HEK293 (cell line): ENCODE data around the gene CACNA2D1.

Source experiments
- CTCF ChIA-PET: fragments of 350-600 bp; formaldehyde crosslinking; extraction: SDS; loops from one replicate; lab custom pipeline; 2021; ENCODE audit warnings: antibody characterized with exemption; lab: Yijun Ruan, JAX
- POLR2A ChIA-PET: fragments of 300-600 bp; formaldehyde crosslinking; extraction: SDS; loops from one replicate; lab custom pipeline; 2020; ENCODE audit warnings: antibody characterized with exemption, inconsistent platforms; lab: Yijun Ruan, JAX
- H3K27ac ChIP-seq: fragments of 200-500 bp; sonication (Bioruptor generic); 2 replicates; pipeline ENCODE4 v1.5.1; 2014; ENCODE audit warnings: low read depth, low read length, control low read depth, inconsistent platforms; ENCODE audit errors: extremely low read depth
- H3K36me3 ChIP-seq, 2 experiments: fragments of 200-500 bp in 1 of 2; sonication (Bioruptor generic) in 1 of 2; 1 replicate in 1 of 2; 2 replicates in 1 of 2; pipeline ENCODE4 v1.5.1; 2014 to 2017; ENCODE audit warnings: inconsistent platforms in 2 of 2, low read length in 2 of 2; ENCODE audit not compliant: control insufficient read depth in 2 of 2, insufficient read depth in 1 of 2
- H3K4me1 ChIP-seq: fragments of 200-500 bp; sonication (Bioruptor generic); 2 replicates; pipeline ENCODE4 v1.5.1; 2014; ENCODE audit warnings: mild to moderate bottlenecking, low read length, inconsistent platforms; ENCODE audit not compliant: control insufficient read depth, insufficient read depth
- H3K4me3 ChIP-seq: 2 replicates; pipeline ENCODE4 v1.5.1; 2011; ENCODE audit warnings: low read depth, mild to moderate bottlenecking, control low read depth, low read length, moderate library complexity
- H3K9me3 ChIP-seq: fragments of 200-500 bp; sonication (Bioruptor generic); 2 replicates; pipeline ENCODE4 v1.5.1; 2014; ENCODE audit warnings: low read depth, low read length, inconsistent platforms; ENCODE audit not compliant: control insufficient read depth, insufficient read depth
- HOXA7 ChIP-seq: sonication (generic); formaldehyde crosslinking; IDR thresholded peaks from 2 replicates; pipeline ENCODE4 v1.8.1; 2022; ENCODE audit warnings: missing genetic modification reagents, borderline replicate concordance
- KLF9 ChIP-seq: fragments of 450-650 bp; formaldehyde crosslinking; IDR thresholded peaks from 2 replicates; pipeline ENCODE4 v1.5.1; 2016; ENCODE audit warnings: missing biosample characterization, missing genetic modification characterization, low read depth
- SETDB1 ChIP-seq: IDR thresholded peaks from one replicate; pipeline ENCODE4 v1.6.1; 2017; ENCODE audit warnings: mild to moderate bottlenecking, low read length, moderate library complexity, mixed read lengths; ENCODE audit not compliant: insufficient read length
- SP7 ChIP-seq: fragments of 450-650 bp; formaldehyde crosslinking; IDR thresholded peaks from 2 replicates; pipeline ENCODE4 v1.5.1; 2016; ENCODE audit warnings: missing biosample characterization, missing genetic modification characterization
- ZBTB1 ChIP-seq: fragments of 450-650 bp; formaldehyde crosslinking; IDR thresholded peaks from 2 replicates; pipeline ENCODE4 v1.5.1; 2016; ENCODE audit warnings: missing biosample characterization, missing genetic modification characterization
- ZBTB20 ChIP-seq: fragments of 450-650 bp; formaldehyde crosslinking; IDR thresholded peaks from 2 replicates; pipeline ENCODE4 v1.5.1; 2016; ENCODE audit warnings: missing biosample characterization, missing genetic modification characterization
- ZFHX2 ChIP-seq: fragments of 450-650 bp; formaldehyde crosslinking; conservative IDR thresholded peaks from 2 replicates; pipeline ENCODE4 v1.5.1; 2016; ENCODE audit warnings: missing biosample characterization, missing genetic modification characterization
- ZNF140 ChIP-seq: fragments of 450-650 bp; formaldehyde crosslinking; IDR thresholded peaks from 2 replicates; pipeline ENCODE4 v1.5.1; 2016; ENCODE audit warnings: missing biosample characterization, missing genetic modification characterization
- ZNF24 ChIP-seq: fragments of 450-650 bp; formaldehyde crosslinking; IDR thresholded peaks from 2 replicates; pipeline ENCODE4 v1.5.1; 2016; ENCODE audit warnings: missing biosample characterization, missing genetic modification characterization
- ZNF555 ChIP-seq: fragments of 450-650 bp; formaldehyde crosslinking; conservative IDR thresholded peaks from 2 replicates; pipeline ENCODE4 v1.5.1; 2017; ENCODE audit warnings: missing biosample characterization, mild to moderate bottlenecking, missing genetic modification characterization, inconsistent platforms
- ZNF560 ChIP-seq: fragments of 450-650 bp; formaldehyde crosslinking; IDR thresholded peaks from 2 replicates; pipeline ENCODE4 v1.5.1; 2017; ENCODE audit warnings: missing biosample characterization, missing genetic modification characterization, borderline replicate concordance
- ZNF596 ChIP-seq: fragments of 450-650 bp; IDR thresholded peaks from 2 replicates; pipeline ENCODE4 v1.5.0; 2018; ENCODE audit warnings: missing biosample characterization, mild to moderate bottlenecking, missing genetic modification characterization, moderate library complexity
- ZNF707 ChIP-seq: fragments of 450-650 bp; formaldehyde crosslinking; IDR thresholded peaks from 2 replicates; pipeline ENCODE4 v1.5.1; 2016; ENCODE audit warnings: missing biosample characterization, missing genetic modification characterization
- ZNF791 ChIP-seq: fragments of 450-650 bp; formaldehyde crosslinking; IDR thresholded peaks from 2 replicates; pipeline ENCODE4 v1.5.1; 2016; ENCODE audit warnings: missing biosample characterization, missing genetic modification characterization
- TF ChIP-seq, protein P1 (sequence below): fragments of 450-650 bp; formaldehyde crosslinking; IDR thresholded peaks from 2 replicates; pipeline ENCODE4 v1.5.1; 2016; ENCODE audit warnings: missing biosample characterization, missing genetic modification characterization
- TF ChIP-seq, protein P2 (sequence below): fragments of 450-650 bp; formaldehyde crosslinking; IDR thresholded peaks from 2 replicates; pipeline ENCODE4 v1.5.1; 2016; ENCODE audit warnings: missing biosample characterization, missing genetic modification characterization, low read depth

The CACNA2D1 gene

DNA sequence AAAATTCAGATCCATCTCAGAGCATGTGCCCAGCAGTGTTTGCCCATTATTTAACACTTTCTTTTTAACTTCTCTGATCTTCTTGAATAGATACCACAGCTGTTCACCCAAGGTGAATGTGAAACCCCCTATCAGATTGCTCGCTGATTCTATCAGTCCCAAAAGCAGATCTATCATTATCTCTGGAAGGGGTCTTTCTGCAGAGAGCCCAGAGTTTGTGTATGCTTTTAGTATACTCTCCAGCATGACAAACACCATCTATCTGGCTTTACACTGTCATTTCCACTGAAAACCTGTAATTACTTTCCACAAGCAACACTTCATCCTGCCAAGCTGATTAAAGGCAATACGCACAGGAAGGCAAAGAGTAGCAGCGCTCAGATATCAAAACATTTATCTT, 168.2 kb downstream of the CACNA2D1 start:
- H3K27ac ChIP-seq: no peak overlapping the region
- TF ChIP-seq ZNF140: no peak
- TF ChIP-seq, protein P1, sequence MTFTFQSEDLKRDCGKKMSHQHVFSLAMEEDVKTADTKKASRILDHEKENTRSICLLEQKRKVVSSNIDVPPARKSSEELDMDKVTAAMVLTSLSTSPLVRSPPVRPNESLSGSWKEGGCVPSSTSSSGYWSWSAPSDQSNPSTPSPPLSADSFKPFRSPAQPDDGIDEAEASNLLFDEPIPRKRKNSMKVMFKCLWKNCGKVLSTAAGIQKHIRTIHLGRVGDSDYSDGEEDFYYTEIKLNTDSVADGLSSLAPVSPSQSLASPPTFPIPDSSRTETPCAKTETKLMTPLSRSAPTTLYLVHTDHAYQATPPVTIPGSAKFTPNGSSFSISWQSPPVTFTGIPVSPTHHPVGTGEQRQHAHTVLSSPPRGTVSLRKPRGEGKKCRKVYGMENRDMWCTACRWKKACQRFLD (tag by site-specific recombination): no peak
- TF ChIP-seq SP7 (tag by site-specific recombination): peak; percentile 94
- TF ChIP-seq, protein P2, sequence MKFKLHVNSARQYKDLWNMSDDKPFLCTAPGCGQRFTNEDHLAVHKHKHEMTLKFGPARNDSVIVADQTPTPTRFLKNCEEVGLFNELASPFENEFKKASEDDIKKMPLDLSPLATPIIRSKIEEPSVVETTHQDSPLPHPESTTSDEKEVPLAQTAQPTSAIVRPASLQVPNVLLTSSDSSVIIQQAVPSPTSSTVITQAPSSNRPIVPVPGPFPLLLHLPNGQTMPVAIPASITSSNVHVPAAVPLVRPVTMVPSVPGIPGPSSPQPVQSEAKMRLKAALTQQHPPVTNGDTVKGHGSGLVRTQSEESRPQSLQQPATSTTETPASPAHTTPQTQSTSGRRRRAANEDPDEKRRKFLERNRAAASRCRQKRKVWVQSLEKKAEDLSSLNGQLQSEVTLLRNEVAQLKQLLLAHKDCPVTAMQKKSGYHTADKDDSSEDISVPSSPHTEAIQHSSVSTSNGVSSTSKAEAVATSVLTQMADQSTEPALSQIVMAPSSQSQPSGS (tag by site-specific recombination): no peak
- TF ChIP-seq, all 188 proteins: peak for 1
- POLR2A ChIA-PET: no interaction called here
- Histone ChIP-seq H3K4me1 (no peaks in the 10 kb centered on the region), H3K9me3 (no peaks in the 10 kb centered on the region), H3K36me3 (no peaks in the 10 kb centered on the region), H3K4me3 (no peak overlapping the region)
- CTCF ChIA-PET: no interaction called here

DNA sequence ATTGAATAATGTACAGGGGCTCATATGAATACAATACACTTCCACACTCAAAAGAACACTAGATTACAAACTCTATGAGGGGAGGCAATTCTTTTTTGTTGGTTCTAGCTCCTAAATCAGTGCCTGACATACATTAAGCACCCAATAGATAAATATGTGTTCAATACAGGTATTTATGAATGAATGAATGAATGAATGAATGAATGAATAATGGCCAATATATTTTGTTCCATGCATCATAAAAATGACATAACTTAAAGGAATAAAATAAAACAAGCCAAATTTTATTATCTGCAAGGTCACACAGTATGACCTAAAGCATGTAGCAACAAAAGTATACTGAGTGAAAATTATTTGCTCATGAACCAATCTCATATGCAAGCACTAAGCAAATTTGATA, 168.9 kb downstream of the CACNA2D1 start:
- TF ChIP-seq ZNF555 (tag by site-specific recombination) (no peak), ZNF24 (tag by site-specific recombination) (0 out of 2 replicates have a peak, but pooled peaks have one; percentile 31)
- CTCF ChIA-PET: interaction anchor here (0.6 kb wide), 2 partner anchors 214 to 1315 kb away, joined by 3 to 4 read pairs; no protein-coding TSS in a partner anchor
- no peaks in the 10 kb centered on the region for H3K36me3 ChIP-seq
- H3K4me1 ChIP-seq: no peaks in the 10 kb centered on the region
- POLR2A ChIA-PET: no interaction called here
- no peak overlapping the region for H3K4me3 ChIP-seq
- H3K9me3 ChIP-seq: no peaks in the 10 kb centered on the region
- no peak overlapping the region for H3K27ac ChIP-seq

GRCh38 chr7:82273886-82274285, 169.7 kb downstream of the CACNA2D1 start:
- no peak overlapping the region for H3K4me3 ChIP-seq
- TF ChIP-seq ZNF707 (tag by site-specific recombination): no peak
- TF ChIP-seq ZNF791 (tag by site-specific recombination): no peak
- TF ChIP-seq ZNF24 (tag by site-specific recombination): no peak
- no peak for TF ChIP-seq ZFHX2 (tag by site-specific recombination)
- CTCF ChIA-PET: no interaction called here
- no peaks in the 10 kb centered on the region for H3K4me1 ChIP-seq
- no peak overlapping the region for H3K27ac ChIP-seq
- POLR2A ChIA-PET: no interaction called here
- H3K9me3 ChIP-seq: no peaks in the 10 kb centered on the region
- H3K36me3 ChIP-seq: no peaks in the 10 kb centered on the region

GRCh38 chr7:82270870-82271269, 172.7 kb downstream of the CACNA2D1 start:
- no peak overlapping the region for H3K4me3 ChIP-seq
- TF ChIP-seq HOXA7 (CRISPR knock-in tag): no peak
- no peak for TF ChIP-seq ZBTB20
- no peak for TF ChIP-seq ZNF596 (tag by site-specific recombination)
- TF ChIP-seq SETDB1: no peak
- no peak for TF ChIP-seq ZBTB1 (tag by site-specific recombination)
- no peak for TF ChIP-seq ZNF560 (tag by site-specific recombination)
- TF ChIP-seq KLF9 (tag by site-specific recombination): no peak
- TF ChIP-seq, all 188 proteins: peak for 0
- H3K36me3 ChIP-seq: no peaks in the 10 kb centered on the region
- ChIA-PET POLR2A (no interaction called here), CTCF (no interaction called here)
- H3K4me1 ChIP-seq: 0 out of 2 replicates have a peak, but pooled peaks cover 2% of the 10 kb centered on the region
- H3K27ac ChIP-seq: no peak overlapping the region
- H3K9me3 ChIP-seq: no peaks in the 10 kb centered on the region
